ENCODE results near the gene DCHS1.

DCHS1 gene

GRCh38 chr11:6640985-6641701 is 14.5 kb downstream of the DCHS1 start:
- no peak overlapping the region for H3K4me2 ChIP-seq
- H3K27me3 ChIP-seq (ENCODE audit: insufficient read depth, low read depth), result no peaks in the 10 kb centered on the region
- H3K9ac ChIP-seq, result no peak overlapping the region
- H4K20me1 ChIP-seq (ENCODE audit: insufficient read depth), result no peaks in the 10 kb centered on the region
- no peak overlapping the region for H3K4me3 ChIP-seq (IDR thresholded peaks at IDR 0.05; ENCODE audit: insufficient read depth, low read depth, low read length)
- H3K79me2 ChIP-seq (ENCODE audit: insufficient read depth, low read depth), result no peaks in the 10 kb centered on the region
- TF ChIP-seq CTCF (conservative IDR thresholded peaks at IDR 0.05; ENCODE audit: low read depth, low read length), result no peak
- no peak overlapping the region for H2AFZ ChIP-seq (ENCODE audit: low read depth)
- H3K4me1 ChIP-seq (ENCODE audit: low read depth, poor library complexity, severe bottlenecking), result no peaks in the 10 kb centered on the region
- no peak overlapping the region for H3K27ac ChIP-seq
- no peaks in the 10 kb centered on the region for H3K36me3 ChIP-seq (ENCODE audit: insufficient read depth)

- Histone ChIP-seq H3K27me3 (ENCODE audit: insufficient read depth, low read depth) (no peaks in the 10 kb centered on the region), H2AFZ (ENCODE audit: low read depth) (no peak overlapping the region), H3K36me3 (ENCODE audit: insufficient read depth) (no peaks in the 10 kb centered on the region), H3K27ac (no peak overlapping the region), H3K4me3 (IDR thresholded peaks at IDR 0.05; ENCODE audit: insufficient read depth, low read depth, low read length) (no peak overlapping the region), H3K4me1 (ENCODE audit: low read depth, poor library complexity, severe bottlenecking) (no peaks in the 10 kb centered on the region), H3K79me2 (ENCODE audit: insufficient read depth, low read depth) (no peaks in the 10 kb centered on the region), H4K20me1 (ENCODE audit: insufficient read depth) (no peaks in the 10 kb centered on the region), H3K4me2 (no peak overlapping the region), H3K9ac (no peak overlapping the region)
- no peak for TF ChIP-seq CTCF (conservative IDR thresholded peaks at IDR 0.05; ENCODE audit: low read depth, low read length)
Measured at GRCh38 chr11:6640036-6640984, 15.3 kb downstream of the DCHS1 start.

- TF ChIP-seq CTCF (conservative IDR thresholded peaks at IDR 0.05; ENCODE audit: low read depth, low read length), result no peak
- Histone ChIP-seq H3K27ac (no peak overlapping the region), H3K4me3 (IDR thresholded peaks at IDR 0.05; ENCODE audit: insufficient read depth, low read depth, low read length) (no peak overlapping the region), H2AFZ (ENCODE audit: low read depth) (no peak overlapping the region), H3K27me3 (ENCODE audit: insufficient read depth, low read depth) (no peaks in the 10 kb centered on the region), H3K9ac (no peak overlapping the region), H3K36me3 (ENCODE audit: insufficient read depth) (no peaks in the 10 kb centered on the region), H3K79me2 (ENCODE audit: insufficient read depth, low read depth) (no peaks in the 10 kb centered on the region), H4K20me1 (ENCODE audit: insufficient read depth) (no peaks in the 10 kb centered on the region), H3K4me2 (no peak overlapping the region), H3K4me1 (ENCODE audit: low read depth, poor library complexity, severe bottlenecking) (no peaks in the 10 kb centered on the region)
Measured at GRCh38 chr11:6638429-6638828, 17.2 kb downstream of the DCHS1 start.

DNA sequence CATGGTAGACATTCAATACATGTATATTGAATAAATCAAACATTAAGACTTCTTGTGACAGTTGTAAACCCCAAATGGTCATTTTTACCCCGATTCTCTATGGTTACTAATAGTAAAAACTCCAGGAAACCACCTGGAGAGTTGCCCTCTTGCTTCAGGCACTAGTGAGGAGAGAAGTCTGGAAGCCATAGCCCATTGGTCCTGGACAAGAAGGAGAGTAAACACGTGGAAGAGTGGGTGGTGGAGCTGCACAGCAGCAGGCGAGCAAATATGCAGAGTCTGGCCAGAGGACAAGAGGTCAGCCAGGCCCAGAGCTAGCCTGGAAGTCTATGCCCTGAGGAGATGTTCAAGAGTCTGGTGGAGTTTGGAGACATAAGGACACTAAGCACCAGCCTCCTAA is 17.7 kb downstream of the DCHS1 start:
- H3K27me3 ChIP-seq (ENCODE audit: insufficient read depth, low read depth), result no peaks in the 10 kb centered on the region
- H4K20me1 ChIP-seq (ENCODE audit: insufficient read depth), result no peaks in the 10 kb centered on the region
- H3K4me2 ChIP-seq, result no peak overlapping the region
- H3K27ac ChIP-seq, result no peak overlapping the region
- H3K4me1 ChIP-seq (ENCODE audit: low read depth, poor library complexity, severe bottlenecking), result no peaks in the 10 kb centered on the region
- TF ChIP-seq CTCF (conservative IDR thresholded peaks at IDR 0.05; ENCODE audit: low read depth, low read length), result no peak
- H2AFZ ChIP-seq (ENCODE audit: low read depth), result no peak overlapping the region
- H3K36me3 ChIP-seq (ENCODE audit: insufficient read depth), result no peaks in the 10 kb centered on the region
- no peaks in the 10 kb centered on the region for H3K79me2 ChIP-seq (ENCODE audit: insufficient read depth, low read depth)
- H3K4me3 ChIP-seq (IDR thresholded peaks at IDR 0.05; ENCODE audit: insufficient read depth, low read depth, low read length), result no peak overlapping the region
- H3K9ac ChIP-seq, result no peak overlapping the region

Measured in KMS-11 (cell line).